K562 (cell line): ENCODE data around the gene PCCA. TPM values are rescaled to one million over a fixed set of nuclear protein-coding genes. Genes with fewer than 3 reads are reported as not detected.

Experiments used
- ATAC-seq: fragments of 200-7000 bp; cut with Tn5 transposase; 3 replicates; pipeline ENCODE4 v1.9.1; 2020; ENCODE audit warnings: moderate library complexity
- BruUV-seq: library from RNA; stranded (reverse); fragments of 400-500 nt; replicated peaks from 2 replicates; lab custom pipeline; 2021; lab: Mats Ljungman, UMichigan
- CTCF ChIA-PET: fragments of 300-600 bp; formaldehyde crosslinking; extraction: SDS; loops from one replicate; lab custom pipeline; 2021; ENCODE audit warnings: low intra/inter-chr PET ratio; lab: Yijun Ruan, JAX
- POLR2A ChIA-PET: fragments of 300-600, 350-650 bp; sonication (Branson Sonifier 250); formaldehyde crosslinking; extraction: SDS; loops from one replicate; lab custom pipeline; 2021; ENCODE audit warnings: antibody characterized with exemption, inconsistent platforms; lab: Yijun Ruan, JAX
- DNase-seq, 4 experiments: peaks; one replicate each; pipeline versions ENCODE4 v3.0.0 to v3.0.0-alpha.2; 2011 to 2018; ENCODE audit warnings: low spot score in 3 of 4, mixed read lengths in 3 of 4; ENCODE audit errors: extremely low read depth in 1 of 4
- FAIRE-seq: peaks from 2 replicates; lab custom pipeline; 2011; peaks lifted over from hg19 to GRCh38; lab: Jason Lieb, UNC
- H2AFZ ChIP-seq: 2 replicates; pipeline ENCODE4 v1.6.0; 2011; ENCODE audit warnings: low read depth, low read length, control low read depth, inconsistent platforms
- H3K27ac ChIP-seq: fragments of 200-600 bp; 3 replicates; pipeline ENCODE4 v1.8.0; 2011; ENCODE audit warnings: low read depth, mild to moderate bottlenecking, control low read depth, inconsistent platforms, low read length, moderate library complexity, mixed read lengths; ENCODE audit errors: extremely low read depth
- H3K27me3 ChIP-seq, 2 experiments: fragments of 300-600 bp in 1 of 2; 2 replicates in 1 of 2; 3 replicates in 1 of 2; pipeline versions ENCODE4 v1.6.0 to v1.8.0; 2011; ENCODE audit warnings: inconsistent platforms in 2 of 2, low read length in 2 of 2, mild to moderate bottlenecking in 1 of 2, mixed read lengths in 1 of 2, moderate library complexity in 1 of 2; ENCODE audit not compliant: control insufficient read depth in 2 of 2, insufficient read depth in 2 of 2
- H3K36me3 ChIP-seq: fragments of 300-600 bp; 3 replicates; pipeline ENCODE4 v1.8.0; 2011; ENCODE audit warnings: mild to moderate bottlenecking, low read length, inconsistent platforms; ENCODE audit not compliant: control insufficient read depth, insufficient read depth
- H3K4me1 ChIP-seq, 2 experiments: fragments of 200-600 bp in 1 of 2; replicated peaks in 1 of 2; 2 replicates in 1 of 2; 3 replicates in 1 of 2; pipeline versions ENCODE4 v1.5.1 to v1.8.0; 2011; ENCODE audit warnings: inconsistent platforms in 2 of 2, low read length in 2 of 2, mild to moderate bottlenecking in 1 of 2, mixed read lengths in 1 of 2, moderate library complexity in 1 of 2; ENCODE audit not compliant: control insufficient read depth in 2 of 2, insufficient read depth in 2 of 2
- H3K4me2 ChIP-seq: 2 replicates; pipeline ENCODE4 v1.6.1; 2011; ENCODE audit warnings: low read length, control low read depth, inconsistent platforms, mixed read lengths; ENCODE audit not compliant: insufficient read depth
- H3K4me3 ChIP-seq: fragments of 200-600 bp; sonication (generic), shearing (Covaris generic); 2 replicates; pipeline ENCODE4 v1.5.1; 2016; ENCODE audit warnings: control low read depth, inconsistent platforms
- H3K79me2 ChIP-seq: fragments of 200-600 bp; 3 replicates; pipeline ENCODE4 v1.8.0; 2011; ENCODE audit warnings: low read length, inconsistent platforms; ENCODE audit not compliant: control insufficient read depth, insufficient read depth
- H3K9ac ChIP-seq, 2 experiments: 2 replicates each; pipeline versions ENCODE4 v1.6.0 to v1.6.1; 2011; ENCODE audit warnings: low read depth in 2 of 2, low read length in 2 of 2, control low read depth in 1 of 2, inconsistent platforms in 1 of 2, mild to moderate bottlenecking in 1 of 2, mixed read lengths in 1 of 2; ENCODE audit not compliant: insufficient read depth in 1 of 2
- H3K9me1 ChIP-seq: one replicate; pipeline ENCODE4 v1.6.0; 2011; ENCODE audit warnings: inconsistent platforms, mild to moderate bottlenecking, low read length, moderate library complexity; ENCODE audit not compliant: control insufficient read depth, insufficient read depth
- H3K9me3 ChIP-seq: replicated peaks from 2 replicates; pipeline ENCODE4 v1.5.1; 2011; ENCODE audit warnings: low read depth, low read length, inconsistent platforms; ENCODE audit not compliant: control insufficient read depth, insufficient read depth
- H4K20me1 ChIP-seq: replicated peaks from 2 replicates; pipeline ENCODE4 v1.6.1; 2011; ENCODE audit warnings: low read length, inconsistent platforms, mixed read lengths; ENCODE audit not compliant: control insufficient read depth, insufficient read depth
- CREBBP ChIP-seq: IDR thresholded peaks from one replicate; pipeline ENCODE4 v1.6.1; 2012; ENCODE audit warnings: low read depth, mild to moderate bottlenecking, control low read depth, inconsistent platforms, low read length
- FIP1L1 ChIP-seq: fragments of 200-400 bp; formaldehyde crosslinking; IDR thresholded peaks from 2 replicates; pipeline ENCODE4 v1.6.1; 2018; ENCODE audit warnings: mild to moderate bottlenecking, low read depth, low read length; ENCODE audit not compliant: poor library complexity, severe bottlenecking
- GATA2 ChIP-seq: sonication (generic); formaldehyde crosslinking; IDR thresholded peaks from 2 replicates; pipeline ENCODE4 v1.4.0; 2020; ENCODE audit warnings: mild to moderate bottlenecking, missing genetic modification reagents
- ZNF282 ChIP-seq: sonication (generic); formaldehyde crosslinking; IDR thresholded peaks from 2 replicates; pipeline ENCODE4 v1.8.1; 2023; ENCODE audit warnings: missing genetic modification reagents
- WGBS: fragments of 100-300 bp; shearing (Covaris generic); methylation state at CpG from one replicate; pipeline ENCODE4 v1.1.6; 2016; ENCODE audit warnings: low coverage, mixed read lengths; ENCODE audit not compliant: insufficient coverage; ENCODE audit errors: missing lambda C conversion rate; 5-methylcytosine and 5-hydroxymethylcytosine counted together
- in situ Hi-C: fragments of 300-500 bp; cut with MboI; formaldehyde crosslinking; loops from 4 replicates; pipeline ENCODE4 v1.15.0; 2018; ENCODE audit warnings: inconsistent platforms, mixed read lengths
- intact Hi-C: fragments of 100-400 bp; cut with micrococcal nuclease; formaldehyde crosslinking; loops from 2 replicates; pipeline ENCODE4 v1.14.2; 2022
- polyA plus RNA-seq, 8 experiments: library from polyadenylated mRNA; depleted of rRNA in 4 of 8; stranded (reverse) in 5 of 8; unstranded in 3 of 8; fragments of >200 nt; fragmentation: Nextera tagmentation in 2 of 8; fragmentation: Illumina TruSeq in 1 of 8; extraction: Ambion mirVana in 2 of 8; extraction: Trizol in 1 of 8; gene quantifications; 2 replicates each; pipeline versions ENCODE4 v1.2.1 to v1.2.3, GENCODE V29; 2011 to 2014; ENCODE audit warnings: inconsistent platforms in 1 of 8, missing spikeins in 1 of 8
- total RNA-seq, 7 experiments: library from RNA; depleted of rRNA in 6 of 7; stranded (reverse); fragments of >200 nt in 6 of 7; fragmentation: Illumina TruSeq in 2 of 7; extraction: Trizol in 2 of 7; gene quantifications; 2 replicates each; pipeline versions ENCODE4 v1.2.1 to v1.2.3, GENCODE V29; 2011 to 2021; ENCODE audit warnings: low replicate concordance in 1 of 7
- TF ChIP-seq, protein P1 (sequence below): sonication (generic); formaldehyde crosslinking; IDR thresholded peaks from 2 replicates; pipeline ENCODE4 v1.4.0; 2020; ENCODE audit warnings: mild to moderate bottlenecking, missing genetic modification reagents
- TF ChIP-seq, protein P2 (sequence below): sonication (generic); formaldehyde crosslinking; IDR thresholded peaks from 2 replicates; pipeline ENCODE4 v1.8.0; 2022; ENCODE audit warnings: mild to moderate bottlenecking, missing genetic modification reagents

Gene PCCA
- total and polyA plus RNA-seq, 9 of the 15 experiments (the other 6 are each of a cell fraction or from before 2014, with no cell fraction given): 5.2 to 14.1 (median 9.7) TPM

GRCh38 chr13:100211016-100211710, 122.3 kb downstream of the PCCA start:
- Histone ChIP-seq H3K27me3 (no peaks in the 10 kb centered on the region), H3K27ac (no peak overlapping the region), H3K9me1 (no peaks in the 10 kb centered on the region), H3K4me3 (no peak overlapping the region), H4K20me1 (no peaks in the 10 kb centered on the region), H3K4me2 (no peak overlapping the region), H3K4me1 (no peaks in the 10 kb centered on the region), H3K36me3 (no peaks in the 10 kb centered on the region), H3K79me2 (no peaks in the 10 kb centered on the region), H3K9ac (no peak overlapping the region), H2AFZ (no peak overlapping the region), H3K9me3 (no peaks in the 10 kb centered on the region)
- FAIRE-seq (no peak), ATAC-seq (no peak), DNase-seq (no peak)
- BruUV-seq: no TSS peak
- in situ Hi-C loops: no loop called here
- intact Hi-C loops: no loop called here
- POLR2A ChIA-PET: interaction anchor here (1.8 kb wide), 1 partner anchor 8 kb away, joined by 4 read pairs; no protein-coding TSS in a partner anchor
- CTCF ChIA-PET: no interaction called here
- 60% methylated on average over 4 of the region's 4 CpGs for WGBS
- no peak for TF ChIP-seq GATA2 (CRISPR knock-in tag)
- no peak for TF ChIP-seq CREBBP
- TF ChIP-seq, protein P1, sequence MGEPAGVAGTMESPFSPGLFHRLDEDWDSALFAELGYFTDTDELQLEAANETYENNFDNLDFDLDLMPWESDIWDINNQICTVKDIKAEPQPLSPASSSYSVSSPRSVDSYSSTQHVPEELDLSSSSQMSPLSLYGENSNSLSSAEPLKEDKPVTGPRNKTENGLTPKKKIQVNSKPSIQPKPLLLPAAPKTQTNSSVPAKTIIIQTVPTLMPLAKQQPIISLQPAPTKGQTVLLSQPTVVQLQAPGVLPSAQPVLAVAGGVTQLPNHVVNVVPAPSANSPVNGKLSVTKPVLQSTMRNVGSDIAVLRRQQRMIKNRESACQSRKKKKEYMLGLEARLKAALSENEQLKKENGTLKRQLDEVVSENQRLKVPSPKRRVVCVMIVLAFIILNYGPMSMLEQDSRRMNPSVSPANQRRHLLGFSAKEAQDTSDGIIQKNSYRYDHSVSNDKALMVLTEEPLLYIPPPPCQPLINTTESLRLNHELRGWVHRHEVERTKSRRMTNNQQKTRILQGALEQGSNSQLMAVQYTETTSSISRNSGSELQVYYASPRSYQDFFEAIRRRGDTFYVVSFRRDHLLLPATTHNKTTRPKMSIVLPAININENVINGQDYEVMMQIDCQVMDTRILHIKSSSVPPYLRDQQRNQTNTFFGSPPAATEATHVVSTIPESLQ (CRISPR knock-in tag): no peak
- TF ChIP-seq ZNF282 (CRISPR knock-in tag): no peak
- no peak for TF ChIP-seq FIP1L1
- TF ChIP-seq, protein P2, sequence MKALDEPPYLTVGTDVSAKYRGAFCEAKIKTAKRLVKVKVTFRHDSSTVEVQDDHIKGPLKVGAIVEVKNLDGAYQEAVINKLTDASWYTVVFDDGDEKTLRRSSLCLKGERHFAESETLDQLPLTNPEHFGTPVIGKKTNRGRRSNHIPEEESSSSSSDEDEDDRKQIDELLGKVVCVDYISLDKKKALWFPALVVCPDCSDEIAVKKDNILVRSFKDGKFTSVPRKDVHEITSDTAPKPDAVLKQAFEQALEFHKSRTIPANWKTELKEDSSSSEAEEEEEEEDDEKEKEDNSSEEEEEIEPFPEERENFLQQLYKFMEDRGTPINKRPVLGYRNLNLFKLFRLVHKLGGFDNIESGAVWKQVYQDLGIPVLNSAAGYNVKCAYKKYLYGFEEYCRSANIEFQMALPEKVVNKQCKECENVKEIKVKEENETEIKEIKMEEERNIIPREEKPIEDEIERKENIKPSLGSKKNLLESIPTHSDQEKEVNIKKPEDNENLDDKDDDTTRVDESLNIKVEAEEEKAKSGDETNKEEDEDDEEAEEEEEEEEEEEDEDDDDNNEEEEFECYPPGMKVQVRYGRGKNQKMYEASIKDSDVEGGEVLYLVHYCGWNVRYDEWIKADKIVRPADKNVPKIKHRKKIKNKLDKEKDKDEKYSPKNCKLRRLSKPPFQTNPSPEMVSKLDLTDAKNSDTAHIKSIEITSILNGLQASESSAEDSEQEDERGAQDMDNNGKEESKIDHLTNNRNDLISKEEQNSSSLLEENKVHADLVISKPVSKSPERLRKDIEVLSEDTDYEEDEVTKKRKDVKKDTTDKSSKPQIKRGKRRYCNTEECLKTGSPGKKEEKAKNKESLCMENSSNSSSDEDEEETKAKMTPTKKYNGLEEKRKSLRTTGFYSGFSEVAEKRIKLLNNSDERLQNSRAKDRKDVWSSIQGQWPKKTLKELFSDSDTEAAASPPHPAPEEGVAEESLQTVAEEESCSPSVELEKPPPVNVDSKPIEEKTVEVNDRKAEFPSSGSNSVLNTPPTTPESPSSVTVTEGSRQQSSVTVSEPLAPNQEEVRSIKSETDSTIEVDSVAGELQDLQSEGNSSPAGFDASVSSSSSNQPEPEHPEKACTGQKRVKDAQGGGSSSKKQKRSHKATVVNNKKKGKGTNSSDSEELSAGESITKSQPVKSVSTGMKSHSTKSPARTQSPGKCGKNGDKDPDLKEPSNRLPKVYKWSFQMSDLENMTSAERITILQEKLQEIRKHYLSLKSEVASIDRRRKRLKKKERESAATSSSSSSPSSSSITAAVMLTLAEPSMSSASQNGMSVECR: no peak
